Liver (tissue), 9 donors: ENCODE data around the gene LSM2. TPM values are rescaled to one million over a fixed set of nuclear protein-coding genes. Genes with fewer than 3 reads are reported as not detected.

ENCODE experiments used
- DNase-seq: peaks from one replicate; pipeline ENCODE4 v3.0.0-alpha.2; 2017; ENCODE audit warnings: low spot score
- H3K27ac ChIP-seq, 2 donors: one replicate each; pipeline ENCODE4 v1.7.0; 2013; ENCODE audit warnings: inconsistent platforms in 2 of 2, low read length in 2 of 2, control low read depth in 1 of 2, low read depth in 1 of 2, mild to moderate bottlenecking in 1 of 2
- H3K27me3 ChIP-seq, 4 donors: one replicate each; pipeline versions ENCODE4 v1.6.1 to v1.7.0; 2013; ENCODE audit warnings: low read length in 3 of 4, inconsistent platforms in 1 of 4, mild to moderate bottlenecking in 1 of 4, moderate library complexity in 1 of 4; ENCODE audit not compliant: control insufficient read depth in 4 of 4, insufficient read depth in 4 of 4
- H3K36me3 ChIP-seq, 4 donors: one replicate each; pipeline versions ENCODE4 v1.6.1 to v1.7.0; 2013; ENCODE audit warnings: low read length in 3 of 4, mild to moderate bottlenecking in 3 of 4, low read depth in 1 of 4, moderate library complexity in 1 of 4; ENCODE audit not compliant: control insufficient read depth in 4 of 4, insufficient read depth in 3 of 4
- H3K4me1 ChIP-seq, 4 donors: one replicate each; pipeline versions ENCODE4 v1.6.1 to v1.7.0; 2013; ENCODE audit warnings: low read length in 3 of 4, mild to moderate bottlenecking in 3 of 4, moderate library complexity in 1 of 4; ENCODE audit not compliant: control insufficient read depth in 4 of 4, insufficient read depth in 4 of 4
- H3K4me3 ChIP-seq, 3 donors: one replicate each; pipeline versions ENCODE4 v1.6.1 to v1.7.0; 2013; ENCODE audit warnings: low read length in 3 of 3, control low read depth in 1 of 3, low read depth in 1 of 3, mild to moderate bottlenecking in 1 of 3
- H3K9ac ChIP-seq, 2 donors: one replicate each; pipeline ENCODE4 v1.7.0; 2013; ENCODE audit warnings: low read length in 2 of 2, mild to moderate bottlenecking in 2 of 2, moderate library complexity in 2 of 2, control low read depth in 1 of 2, low read depth in 1 of 2
- H3K9me3 ChIP-seq, 4 donors: one replicate each; pipeline versions ENCODE4 v1.6.1 to v1.7.0; 2013; ENCODE audit warnings: low read length in 3 of 4; ENCODE audit not compliant: control insufficient read depth in 4 of 4
- ATF3 ChIP-seq: IDR thresholded peaks from 2 replicates; pipeline ENCODE4 v1.6.1; 2016; ENCODE audit warnings: antibody characterized with exemption
- EGR1 ChIP-seq, 2 donors: IDR thresholded peaks; 2 replicates each; pipeline ENCODE4 v1.6.1; 2016 to 2018; ENCODE audit warnings: antibody characterized with exemption in 2 of 2, low read depth in 2 of 2
- FOXA1 ChIP-seq: IDR thresholded peaks from 2 replicates; pipeline ENCODE4 v1.6.1; 2016; ENCODE audit warnings: antibody characterized with exemption
- FOXA2 ChIP-seq: IDR thresholded peaks from 2 replicates; pipeline ENCODE4 v1.6.1; 2016; ENCODE audit warnings: antibody characterized with exemption
- GABPA ChIP-seq, 2 donors: IDR thresholded peaks in 1 of 2; conservative IDR thresholded peaks in 1 of 2; 2 replicates each; pipeline ENCODE4 v1.6.1; 2016; ENCODE audit warnings: antibody characterized with exemption in 2 of 2, mild to moderate bottlenecking in 1 of 2, moderate library complexity in 1 of 2
- HNF4A ChIP-seq, 2 donors: conservative IDR thresholded peaks; 2 replicates each; pipeline ENCODE4 v1.6.1; 2016; ENCODE audit warnings: antibody characterized with exemption in 2 of 2, mild to moderate bottlenecking in 2 of 2
- HNF4G ChIP-seq: IDR thresholded peaks from 2 replicates; pipeline ENCODE4 v1.6.1; 2016; ENCODE audit warnings: antibody characterized with exemption
- JUND ChIP-seq, 2 donors: IDR thresholded peaks; 2 replicates each; pipeline ENCODE4 v1.6.1; 2016; ENCODE audit warnings: antibody characterized with exemption in 2 of 2
- NR2F2 ChIP-seq: IDR thresholded peaks from 2 replicates; pipeline ENCODE4 v1.6.1; 2016; ENCODE audit warnings: antibody characterized with exemption
- RAD21 ChIP-seq, 2 donors: IDR thresholded peaks; 2 replicates each; pipeline ENCODE4 v1.6.1; 2016; ENCODE audit warnings: antibody characterized with exemption in 2 of 2, mild to moderate bottlenecking in 2 of 2
- SP1 ChIP-seq: IDR thresholded peaks from 2 replicates; pipeline ENCODE4 v1.6.1; 2018; ENCODE audit warnings: antibody characterized with exemption, mild to moderate bottlenecking
- TAF1 ChIP-seq: conservative IDR thresholded peaks from 2 replicates; pipeline ENCODE4 v1.6.1; 2016; ENCODE audit warnings: antibody characterized with exemption, mild to moderate bottlenecking
- YY1 ChIP-seq: IDR thresholded peaks from 2 replicates; pipeline ENCODE4 v1.6.1; 2016; ENCODE audit warnings: antibody characterized with exemption, mild to moderate bottlenecking
- ZBTB33 ChIP-seq: IDR thresholded peaks from 2 replicates; pipeline ENCODE4 v1.6.1; 2016; ENCODE audit warnings: antibody characterized with exemption
- WGBS: extraction: QIAGEN DNeasy Blood & Tissue Kit; methylation state at CpG from one replicate; pipeline ENCODE4 v1.1.7; 2013; 5-methylcytosine and 5-hydroxymethylcytosine counted together
- polyA plus RNA-seq, 2 donors: library from polyadenylated mRNA; stranded (reverse) in 1 of 2; unstranded in 1 of 2; fragments of 200-250 nt in 1 of 2; fragments of >200 nt in 1 of 2; fragmentation: Nextera tagmentation in 1 of 2; extraction: Ambion mirVana in 1 of 2; gene quantifications; one replicate each; pipeline versions ENCODE4 v1.2.1 to v1.2.3, GENCODE V29; 2013 to 2015
- total RNA-seq, 2 donors: library from RNA; depleted of rRNA; stranded (reverse); fragments of >200 nt; gene quantifications; one replicate each; pipeline ENCODE4 v1.2.3, GENCODE V29; 2014
- TF ChIP-seq, protein P1 (sequence below): IDR thresholded peaks from 2 replicates; pipeline ENCODE4 v1.6.1; 2016; ENCODE audit warnings: antibody characterized with exemption
- TF ChIP-seq, protein P2 (sequence below): fragments of 150-350 bp; IDR thresholded peaks from 2 replicates; pipeline ENCODE4 v1.5.1; 2017; ENCODE audit warnings: improper control_type of control experiment, low read depth, low read length; ENCODE audit not compliant: missing input control
- TF ChIP-seq, protein P3 (sequence below): IDR thresholded peaks from 2 replicates; pipeline ENCODE4 v1.6.1; 2016; ENCODE audit warnings: antibody characterized with exemption, mild to moderate bottlenecking
- donor health status: healthy.
- donor health status: healthy.
- donor health status: healthy.
- donor health status: healthy.
- donor health status: healthy.

The LSM2 gene
- total and polyA plus RNA-seq, 4 donors: 7.3 to 18.7 (median 15.5) TPM

- TF ChIP-seq, protein P1, sequence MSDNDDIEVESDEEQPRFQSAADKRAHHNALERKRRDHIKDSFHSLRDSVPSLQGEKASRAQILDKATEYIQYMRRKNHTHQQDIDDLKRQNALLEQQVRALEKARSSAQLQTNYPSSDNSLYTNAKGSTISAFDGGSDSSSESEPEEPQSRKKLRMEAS: no peak
- no peak for TF ChIP-seq RAD21 (IDR thresholded peaks at IDR 0.05)
These were observed 14.7 kb downstream of the LSM2 start (continued) for GRCh38 chr6:31792090-31792374.

DNA sequence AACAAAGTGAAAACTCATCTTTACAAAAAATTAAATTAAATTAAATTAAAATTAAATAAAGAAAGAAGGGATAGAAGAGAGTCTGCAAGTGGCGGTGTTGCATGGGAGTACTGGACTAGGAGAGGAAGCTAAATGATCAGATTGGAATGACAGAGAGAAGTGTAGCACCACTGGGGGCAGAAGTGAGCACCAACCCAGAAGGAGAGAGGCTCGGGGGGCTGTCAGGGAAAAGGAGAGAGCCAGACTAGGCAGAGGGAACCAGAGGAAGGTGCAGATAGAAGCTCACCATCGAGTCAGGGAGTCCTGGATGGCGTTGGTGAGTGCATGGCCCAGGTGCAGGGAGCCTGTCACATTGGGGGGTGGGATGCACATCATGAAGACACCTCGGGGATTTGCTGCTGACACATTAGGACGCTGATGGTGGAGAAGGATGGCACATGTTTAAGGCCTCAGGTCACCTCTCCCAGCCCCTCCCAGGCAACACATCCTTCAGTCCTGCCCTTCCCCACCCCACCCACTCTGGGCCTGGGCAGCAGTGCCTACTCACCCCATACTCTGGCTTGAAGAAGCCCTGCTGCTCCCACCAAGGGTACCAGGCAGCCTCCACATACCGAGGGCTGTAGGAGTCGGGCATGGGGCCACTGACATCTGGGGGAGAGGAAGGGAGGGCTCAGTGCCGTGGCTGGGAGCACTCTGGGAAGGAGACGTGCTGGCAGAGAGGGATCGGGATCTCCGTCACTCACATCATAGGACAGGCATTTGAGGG, 15.3 kb downstream of the LSM2 start:
- Histone ChIP-seq H3K27ac (no peak overlapping the region), H3K9ac (no peak overlapping the region), H3K9me3 (no peaks in the 10 kb centered on the region), H3K4me1 (peaks cover 0 to 10% (median 6%) of the 10 kb centered on the region in 4 donors), H3K36me3 (peaks cover 0 to 16% (median 7%) of the 10 kb centered on the region in 4 donors), H3K27me3 (no peaks in the 10 kb centered on the region), H3K4me3 (no peak overlapping the region)
- 79% methylated on average over 12 of the region's 12 CpGs for WGBS
- no peak for DNase-seq
- TF ChIP-seq, protein P2, sequence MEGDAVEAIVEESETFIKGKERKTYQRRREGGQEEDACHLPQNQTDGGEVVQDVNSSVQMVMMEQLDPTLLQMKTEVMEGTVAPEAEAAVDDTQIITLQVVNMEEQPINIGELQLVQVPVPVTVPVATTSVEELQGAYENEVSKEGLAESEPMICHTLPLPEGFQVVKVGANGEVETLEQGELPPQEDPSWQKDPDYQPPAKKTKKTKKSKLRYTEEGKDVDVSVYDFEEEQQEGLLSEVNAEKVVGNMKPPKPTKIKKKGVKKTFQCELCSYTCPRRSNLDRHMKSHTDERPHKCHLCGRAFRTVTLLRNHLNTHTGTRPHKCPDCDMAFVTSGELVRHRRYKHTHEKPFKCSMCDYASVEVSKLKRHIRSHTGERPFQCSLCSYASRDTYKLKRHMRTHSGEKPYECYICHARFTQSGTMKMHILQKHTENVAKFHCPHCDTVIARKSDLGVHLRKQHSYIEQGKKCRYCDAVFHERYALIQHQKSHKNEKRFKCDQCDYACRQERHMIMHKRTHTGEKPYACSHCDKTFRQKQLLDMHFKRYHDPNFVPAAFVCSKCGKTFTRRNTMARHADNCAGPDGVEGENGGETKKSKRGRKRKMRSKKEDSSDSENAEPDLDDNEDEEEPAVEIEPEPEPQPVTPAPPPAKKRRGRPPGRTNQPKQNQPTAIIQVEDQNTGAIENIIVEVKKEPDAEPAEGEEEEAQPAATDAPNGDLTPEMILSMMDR: peak; percentile 41
- TF ChIP-seq GABPA (IDR thresholded peaks at IDR 0.05 in 1 of 2, conservative IDR thresholded peaks at IDR 0.05 in 1 of 2) (no peak), RAD21 (IDR thresholded peaks at IDR 0.05) (peak in 1 of 2 donors; percentile 73)

- no peak for DNase-seq
- peaks cover 7 to 46% (median 15%) of the 10 kb centered on the region in 4 donors for H3K36me3 ChIP-seq
These were observed 21.3 kb downstream of the LSM2 start for GRCh38 chr6:31785475-31785874.

More at GRCh38 chr6:31785475-31785874, 21.3 kb downstream of the LSM2 start:
- Histone ChIP-seq H3K4me3 (no peak overlapping the region), H3K9me3 (no peaks in the 10 kb centered on the region), H3K9ac (no peak overlapping the region), H3K27ac (no peak overlapping the region), H3K27me3 (no peaks in the 10 kb centered on the region), H3K4me1 (no peaks in the 10 kb centered on the region)
- WGBS: 97% methylated on average over 11 of the region's 11 CpGs
- no peak for TF ChIP-seq RAD21 (IDR thresholded peaks at IDR 0.05)
- TF ChIP-seq JUND (IDR thresholded peaks at IDR 0.05): no peak
- TF ChIP-seq ATF3: no peak
- no peak for TF ChIP-seq NR2F2
- TF ChIP-seq GABPA (IDR thresholded peaks at IDR 0.05 in 1 of 2, conservative IDR thresholded peaks at IDR 0.05 in 1 of 2): no peak
- TF ChIP-seq, protein P2: no peak
- no peak for TF ChIP-seq HNF4G
- TF ChIP-seq SP1: no peak
- TF ChIP-seq, protein P1: no peak
- no peak for TF ChIP-seq HNF4A (conservative IDR thresholded peaks at IDR 0.05)
- no peak for TF ChIP-seq EGR1 (IDR thresholded peaks at IDR 0.05; ENCODE audit: low read depth in 2 of 2)
- no peak for TF ChIP-seq TAF1
- TF ChIP-seq ZBTB33: no peak
- no peak for TF ChIP-seq FOXA1
- no peak for TF ChIP-seq FOXA2
- TF ChIP-seq, protein P3, sequence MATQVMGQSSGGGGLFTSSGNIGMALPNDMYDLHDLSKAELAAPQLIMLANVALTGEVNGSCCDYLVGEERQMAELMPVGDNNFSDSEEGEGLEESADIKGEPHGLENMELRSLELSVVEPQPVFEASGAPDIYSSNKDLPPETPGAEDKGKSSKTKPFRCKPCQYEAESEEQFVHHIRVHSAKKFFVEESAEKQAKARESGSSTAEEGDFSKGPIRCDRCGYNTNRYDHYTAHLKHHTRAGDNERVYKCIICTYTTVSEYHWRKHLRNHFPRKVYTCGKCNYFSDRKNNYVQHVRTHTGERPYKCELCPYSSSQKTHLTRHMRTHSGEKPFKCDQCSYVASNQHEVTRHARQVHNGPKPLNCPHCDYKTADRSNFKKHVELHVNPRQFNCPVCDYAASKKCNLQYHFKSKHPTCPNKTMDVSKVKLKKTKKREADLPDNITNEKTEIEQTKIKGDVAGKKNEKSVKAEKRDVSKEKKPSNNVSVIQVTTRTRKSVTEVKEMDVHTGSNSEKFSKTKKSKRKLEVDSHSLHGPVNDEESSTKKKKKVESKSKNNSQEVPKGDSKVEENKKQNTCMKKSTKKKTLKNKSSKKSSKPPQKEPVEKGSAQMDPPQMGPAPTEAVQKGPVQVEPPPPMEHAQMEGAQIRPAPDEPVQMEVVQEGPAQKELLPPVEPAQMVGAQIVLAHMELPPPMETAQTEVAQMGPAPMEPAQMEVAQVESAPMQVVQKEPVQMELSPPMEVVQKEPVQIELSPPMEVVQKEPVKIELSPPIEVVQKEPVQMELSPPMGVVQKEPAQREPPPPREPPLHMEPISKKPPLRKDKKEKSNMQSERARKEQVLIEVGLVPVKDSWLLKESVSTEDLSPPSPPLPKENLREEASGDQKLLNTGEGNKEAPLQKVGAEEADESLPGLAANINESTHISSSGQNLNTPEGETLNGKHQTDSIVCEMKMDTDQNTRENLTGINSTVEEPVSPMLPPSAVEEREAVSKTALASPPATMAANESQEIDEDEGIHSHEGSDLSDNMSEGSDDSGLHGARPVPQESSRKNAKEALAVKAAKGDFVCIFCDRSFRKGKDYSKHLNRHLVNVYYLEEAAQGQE: no peak
- no peak for TF ChIP-seq YY1
